Measurements from ENCODE around the gene NFIB. TPM values are rescaled to one million over a fixed set of nuclear protein-coding genes. Genes with fewer than 3 reads are reported as not detected.

NFIB gene
- total and polyA plus RNA-seq, 2 of the 8 experiments (the other 6 are each of a cell fraction or from before 2014, with no cell fraction given): 2.6 to 13.1 TPM

GRCh38 chr9:14356351-14357265 lies 42.7 kb upstream of the NFIB start (continued):
- TF ChIP-seq CHD7 (IDR thresholded peaks at IDR 0.05; ENCODE audit: insufficient replicate concordance, low read length): no peak
- no peak for TF ChIP-seq GABPA (IDR thresholded peaks at IDR 0.05; ENCODE audit: borderline replicate concordance, insufficient read depth, low read length)
- TF ChIP-seq ZNF274 (IDR thresholded peaks at IDR 0.05; ENCODE audit: borderline replicate concordance, extremely low read depth, low read length): no peak
- TF ChIP-seq KDM4A (IDR thresholded peaks at IDR 0.05; ENCODE audit: low read depth, low read length, severe bottlenecking): no peak
- no peak for TF ChIP-seq PHF8 (conservative IDR thresholded peaks at IDR 0.05; ENCODE audit: low read depth, low read length)
- no peak; a peak in 1 of 4 replicates for TF ChIP-seq RAD21 (IDR thresholded peaks at IDR 0.05 in 1 of 2, conservative IDR thresholded peaks at IDR 0.05 in 1 of 2; ENCODE audit: low read depth in 2 of 2, low read length in 2 of 2)
